NCI-H82 treated with DMSO at 0.1 percent for 48 hours (cell line): ENCODE data around the gene PXDN.
"Not testable (repeated sequence)": the region's sequence is repeated elsewhere in the genome, so short reads cannot be mapped to it uniquely, and the experiment has no call there.

Experiments used
- DNase-seq: peaks from one replicate; lab custom pipeline; 2025; ENCODE audit not compliant: unreplicated experiment; lab: John Stamatoyannopoulos, UW

Gene PXDN

DNA sequence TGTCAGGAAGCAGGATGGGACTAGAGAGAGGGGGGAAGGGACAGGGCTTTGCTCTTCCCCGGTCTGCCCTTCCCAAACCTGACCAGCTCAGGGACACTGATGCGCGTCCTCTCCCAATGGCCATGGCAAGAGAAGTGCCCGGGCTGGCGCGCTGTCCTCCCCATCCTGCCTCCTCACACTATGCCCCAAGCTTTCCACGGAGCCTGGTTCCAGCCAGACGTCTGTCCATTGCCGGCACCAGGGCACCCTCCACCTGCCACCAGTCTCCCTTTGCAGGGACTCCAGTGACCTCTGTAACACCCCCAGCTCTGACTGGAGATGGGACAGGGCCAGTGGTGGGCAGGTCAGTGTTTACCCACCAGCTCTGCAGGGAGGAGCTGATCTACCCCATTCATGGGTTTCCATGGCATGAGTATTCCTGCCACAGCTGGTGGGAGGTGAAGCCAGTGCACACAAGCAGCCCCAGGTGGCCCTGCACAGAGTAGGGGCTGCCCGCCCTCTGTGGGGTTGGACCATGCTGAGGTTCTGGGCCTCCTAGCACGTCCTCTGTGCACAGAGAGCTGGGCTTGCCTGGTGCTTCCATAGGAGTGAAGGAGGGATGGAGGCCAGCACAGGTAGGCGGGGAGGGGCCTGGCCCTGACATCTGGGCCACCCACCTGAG lies 109.5 kb downstream of the PXDN start:
- no peak for DNase-seq

DNA sequence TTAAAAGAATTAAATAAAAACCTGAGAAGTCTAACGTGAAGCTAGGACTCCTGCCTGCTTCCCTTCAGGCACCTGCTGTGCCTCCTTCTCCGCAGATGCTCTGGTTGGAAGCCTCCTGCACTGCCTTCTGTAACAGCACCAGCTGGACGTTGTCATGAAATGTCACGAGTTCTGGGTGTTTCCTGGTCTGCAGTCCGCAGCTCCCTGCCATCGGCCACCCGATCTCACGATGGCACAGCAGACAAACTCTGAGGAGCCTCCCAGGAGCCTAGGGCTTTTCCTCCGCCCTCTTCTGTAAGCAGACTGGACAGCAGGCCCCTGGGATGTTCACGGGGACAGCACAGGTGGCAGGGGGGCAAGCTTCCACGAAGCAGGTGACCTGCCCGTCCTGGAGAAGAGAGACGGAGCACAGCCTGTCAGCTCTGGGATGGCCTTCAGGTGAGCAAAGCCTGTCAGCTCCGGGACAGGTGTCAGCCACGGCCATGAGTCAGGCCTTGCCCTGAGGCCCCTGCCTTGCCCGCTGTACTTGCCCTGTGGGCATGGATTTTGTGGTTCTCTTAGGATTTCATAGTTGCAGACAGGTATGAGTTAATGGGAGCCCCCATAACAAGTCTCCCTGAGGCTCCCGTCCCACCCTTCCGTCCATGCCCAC lies 110.3 kb downstream of the PXDN start:
- no peak for DNase-seq

DNA sequence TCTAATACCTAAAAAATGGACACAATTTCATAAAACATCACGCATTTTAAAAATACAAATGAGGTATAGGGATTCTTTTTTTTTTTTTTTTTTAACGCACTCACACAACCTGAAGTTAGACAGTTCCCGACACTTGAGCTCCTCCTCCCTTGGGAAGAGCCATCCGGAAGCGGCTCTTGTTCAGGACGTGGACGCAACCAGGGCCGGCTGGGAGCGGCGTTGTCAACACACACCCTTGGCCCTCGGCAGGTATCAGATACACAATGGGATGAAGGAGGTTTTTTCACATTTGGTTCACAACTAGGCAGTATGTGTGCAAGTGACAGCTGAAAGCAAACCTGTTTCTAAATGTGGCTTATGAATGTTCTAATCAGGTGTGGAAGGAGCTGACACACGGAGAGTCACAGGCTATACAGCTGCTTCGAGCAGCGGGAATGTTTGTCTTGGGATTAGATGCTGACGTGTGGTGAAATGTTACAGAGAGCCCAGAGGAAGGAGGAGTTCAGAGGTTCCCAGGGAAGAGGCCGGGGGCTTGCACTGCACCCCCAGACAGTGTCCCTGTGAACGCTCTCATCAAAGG lies 111.1 kb downstream of the PXDN start:
- no peak for DNase-seq

GRCh38 chr2:1632510-1632909 lies 111.8 kb downstream of the PXDN start:
- DNase-seq = no peak

DNA sequence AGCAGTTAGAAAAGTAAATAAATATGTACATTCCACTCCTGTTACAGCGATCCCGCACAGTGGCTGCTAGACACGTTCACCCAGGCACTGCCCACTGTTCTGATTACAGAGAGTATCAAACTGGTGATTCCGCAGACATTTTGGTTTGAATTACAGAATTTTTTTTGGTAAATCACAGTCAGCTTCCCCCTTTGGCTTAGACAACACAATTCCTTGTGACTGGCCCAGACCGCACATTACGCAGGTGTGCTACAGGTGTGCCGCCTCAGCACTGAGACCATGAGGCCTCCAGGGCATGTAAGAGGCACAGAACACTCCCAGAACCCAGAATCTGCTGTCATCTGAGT lies 112.3 kb downstream of the PXDN start:
- DNase-seq = no peak

DNA sequence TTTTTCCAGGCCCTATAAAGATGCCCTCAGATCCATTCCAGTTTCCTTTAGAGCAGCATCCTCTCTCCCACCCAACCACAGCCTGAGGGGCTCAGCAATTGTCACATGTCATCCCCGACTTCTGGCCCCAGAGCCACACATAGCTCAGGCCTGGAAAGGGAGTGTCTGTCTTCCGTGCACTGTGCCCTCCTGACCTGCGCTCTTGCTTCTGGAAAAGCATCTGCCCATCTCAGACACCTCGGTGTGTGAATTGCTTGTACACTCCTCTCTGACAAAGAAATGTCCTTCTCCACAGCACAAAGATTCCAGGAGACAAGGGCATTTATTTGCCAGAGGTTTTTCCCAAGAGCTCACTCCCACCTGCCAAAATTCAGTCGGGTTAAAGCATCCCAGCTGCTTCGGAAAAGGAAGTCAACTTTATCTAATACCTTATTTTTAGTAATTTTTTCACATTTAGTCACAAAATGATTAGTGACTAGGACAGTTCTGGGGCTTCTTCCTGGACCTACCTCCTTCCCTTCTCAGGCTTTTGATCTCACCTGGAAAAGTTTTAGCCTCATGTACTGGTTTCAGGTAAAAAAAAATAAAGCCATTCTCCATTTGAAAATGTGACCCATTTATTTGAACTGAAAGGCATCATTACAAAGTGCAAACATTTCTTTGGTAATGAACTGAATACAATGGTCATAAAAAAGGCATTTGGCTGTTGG lies 112.9 kb downstream of the PXDN start:
- DNase-seq = no peak

GRCh38 chr2:1628893-1629292 lies 115.4 kb downstream of the PXDN start:
- DNase-seq = no peak

GRCh38 chr2:1627628-1628381 lies 116.5 kb downstream of the PXDN start:
- DNase-seq = no peak

DNA sequence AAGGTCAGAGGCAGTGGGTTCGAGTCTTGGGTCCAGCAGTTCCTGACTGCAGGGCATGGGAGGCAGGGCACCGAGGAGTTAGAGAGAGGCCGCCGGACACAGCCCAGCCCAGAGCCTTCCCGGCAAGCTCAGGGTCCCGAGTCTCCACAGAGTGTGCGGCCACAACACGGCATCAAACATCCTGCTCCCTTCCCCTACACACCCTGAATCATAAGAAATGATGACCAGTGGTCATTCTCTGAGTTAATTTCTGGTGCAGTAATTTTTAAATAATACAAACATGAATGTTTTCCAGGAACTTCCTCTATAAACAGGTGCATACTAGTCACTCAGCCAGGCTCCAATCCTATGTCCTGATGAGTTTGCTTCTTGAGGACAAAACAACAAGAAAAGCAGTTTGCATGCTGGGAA lies 118.0 kb downstream of the PXDN start:
- no peak for DNase-seq

DNA sequence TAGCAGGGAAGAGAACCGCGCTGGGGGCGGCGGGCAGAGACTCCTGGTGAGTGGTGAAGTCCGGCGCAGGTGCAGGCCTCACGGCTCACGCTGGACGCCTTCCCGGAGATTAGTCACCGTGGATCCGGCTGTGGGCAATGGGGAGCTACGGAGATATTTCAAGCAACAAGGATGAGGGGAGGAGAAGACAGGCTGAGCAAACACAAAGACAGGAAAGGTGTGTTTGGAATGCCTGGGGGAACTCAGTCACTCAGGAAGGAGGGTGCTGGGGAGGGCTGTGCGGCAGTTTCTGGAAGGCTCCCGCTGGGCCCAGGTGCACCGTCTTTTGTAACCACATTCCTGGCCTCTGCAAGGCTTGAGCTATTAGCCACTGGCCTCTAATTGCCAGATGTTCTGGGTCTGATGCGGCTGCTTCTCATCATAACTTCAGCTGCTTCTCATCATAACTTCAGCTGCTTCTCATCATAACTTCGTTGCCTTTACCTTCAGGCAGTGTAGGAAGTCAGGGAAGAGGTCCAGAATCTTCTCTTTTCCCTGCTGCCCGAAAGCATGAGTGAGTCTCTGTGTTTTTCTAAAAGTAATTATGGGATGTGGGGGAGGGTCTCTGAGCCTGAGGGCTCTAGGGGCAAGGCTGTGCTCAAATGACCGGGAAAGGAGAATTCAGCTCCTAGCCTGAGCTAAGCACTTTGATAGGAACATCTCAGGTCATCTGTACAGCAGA lies 118.9 kb downstream of the PXDN start:
- DNase-seq = no peak

DNA sequence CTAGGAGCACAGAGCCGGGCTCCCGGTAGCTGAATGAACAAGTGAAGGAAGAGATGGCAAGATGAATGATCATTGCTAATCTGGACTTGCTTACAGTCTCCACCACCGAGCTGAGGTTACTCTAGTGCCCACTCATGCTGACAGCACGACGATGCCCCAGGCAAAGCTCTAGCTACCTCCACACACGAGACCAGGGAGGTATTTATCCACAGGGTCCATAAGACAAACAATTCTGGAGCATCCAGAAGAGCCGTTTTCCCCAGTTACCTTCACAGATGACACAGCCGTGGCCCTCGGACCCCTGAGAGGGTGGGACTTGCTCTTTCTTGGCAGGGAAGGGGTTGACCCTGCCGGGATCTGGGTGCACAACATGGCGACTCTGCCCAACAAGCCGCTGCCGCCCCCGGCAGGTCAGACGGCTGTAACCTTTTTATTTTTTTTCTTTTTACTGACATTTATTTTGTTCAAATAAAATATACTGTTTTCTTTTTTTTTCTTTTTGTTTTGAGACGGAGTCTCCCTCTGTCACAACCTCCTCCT lies 120.3 kb downstream of the PXDN start:
- DNase-seq = no peak

DNA sequence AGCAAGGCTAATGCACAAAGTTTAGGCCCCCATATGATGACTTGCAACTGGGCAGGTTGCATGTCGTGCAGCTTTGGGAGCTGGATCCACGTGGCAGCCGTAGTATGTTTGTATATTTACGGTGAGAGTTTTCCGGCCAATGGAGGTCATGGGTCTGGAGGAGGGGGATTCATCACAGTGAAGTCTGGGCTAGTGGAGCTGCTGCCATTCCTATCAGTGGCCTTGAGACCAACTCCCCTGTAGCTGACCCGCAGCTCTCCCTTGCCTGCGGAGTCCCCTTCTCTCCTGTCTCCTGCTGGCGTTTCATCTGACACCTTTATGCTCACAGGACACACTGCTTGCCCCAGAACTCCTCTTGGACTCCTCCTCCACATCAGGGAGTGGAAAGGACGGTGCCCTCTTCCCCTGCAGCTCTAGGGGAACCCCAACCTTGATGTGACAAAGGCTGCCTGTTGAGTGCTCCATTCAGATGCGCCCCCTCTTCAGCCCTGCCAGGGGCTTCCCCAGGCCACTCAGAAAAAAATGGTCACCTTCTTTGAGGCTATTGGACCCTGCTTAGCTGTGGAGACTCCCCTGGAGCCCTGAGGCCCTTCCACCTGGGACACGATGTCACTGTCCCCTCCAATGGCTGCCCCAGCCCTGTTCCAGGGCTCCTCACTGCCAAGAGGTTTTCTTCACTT lies 121.7 kb downstream of the PXDN start:
- no peak for DNase-seq

DNA sequence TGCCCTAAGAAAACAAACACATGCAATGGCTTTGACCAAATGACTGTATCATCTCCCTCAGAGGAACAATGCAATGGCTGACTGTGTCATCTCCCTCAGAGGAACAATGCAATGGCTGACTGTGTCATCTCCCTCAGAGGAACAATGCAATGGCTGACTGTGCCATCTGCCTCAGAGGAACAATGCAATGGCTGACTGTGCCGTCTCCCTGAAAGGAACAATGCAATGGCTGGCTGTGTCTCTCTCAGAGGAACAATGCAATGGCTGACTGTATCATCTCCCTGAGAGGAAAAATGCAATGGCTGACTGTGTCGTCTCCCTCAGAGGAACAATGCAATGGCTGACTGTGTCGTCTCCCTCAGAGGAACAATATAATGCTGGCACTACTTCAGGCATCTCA lies 122.3 kb downstream of the PXDN start:
- DNase-seq = not testable (repeated sequence)

DNA sequence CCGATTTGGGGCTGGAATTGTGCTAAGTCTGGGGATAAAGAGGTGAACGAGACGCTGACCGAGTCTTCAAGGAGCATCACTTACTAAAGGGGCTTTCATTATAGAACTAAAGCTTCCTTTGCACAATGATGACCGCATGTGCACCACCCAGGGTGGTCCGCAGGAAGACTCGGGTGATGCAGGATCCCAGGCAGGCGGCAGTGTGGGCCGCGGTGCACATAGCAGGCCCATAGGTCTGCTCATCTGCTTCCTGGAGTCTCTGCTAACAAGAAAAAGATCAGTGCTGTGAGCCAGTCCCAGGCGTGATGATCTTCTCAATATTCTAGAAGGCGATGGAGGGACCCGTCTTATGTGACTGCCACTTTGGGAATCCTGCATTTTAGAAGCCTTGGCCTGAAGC lies 122.8 kb downstream of the PXDN start:
- no peak for DNase-seq

DNA sequence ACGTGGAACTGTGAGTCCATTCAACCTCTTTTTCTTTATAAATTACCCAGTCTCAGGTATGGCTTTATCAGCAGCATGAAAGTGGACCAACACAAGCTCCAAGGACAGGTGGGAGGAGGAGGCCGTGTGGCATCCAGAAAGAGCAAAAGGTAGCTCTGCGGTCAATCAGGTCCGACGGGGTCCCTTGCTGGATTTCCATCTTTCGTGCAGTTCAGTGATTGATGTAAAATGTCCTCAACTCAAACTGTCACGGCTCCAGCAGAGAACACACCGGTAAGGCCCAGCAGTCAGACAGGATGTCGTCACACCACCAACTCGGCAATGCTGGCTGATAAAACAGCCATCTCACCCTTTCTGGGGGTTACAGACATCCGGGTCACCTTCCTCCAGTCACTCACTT lies 123.3 kb downstream of the PXDN start:
- no peak for DNase-seq

DNA sequence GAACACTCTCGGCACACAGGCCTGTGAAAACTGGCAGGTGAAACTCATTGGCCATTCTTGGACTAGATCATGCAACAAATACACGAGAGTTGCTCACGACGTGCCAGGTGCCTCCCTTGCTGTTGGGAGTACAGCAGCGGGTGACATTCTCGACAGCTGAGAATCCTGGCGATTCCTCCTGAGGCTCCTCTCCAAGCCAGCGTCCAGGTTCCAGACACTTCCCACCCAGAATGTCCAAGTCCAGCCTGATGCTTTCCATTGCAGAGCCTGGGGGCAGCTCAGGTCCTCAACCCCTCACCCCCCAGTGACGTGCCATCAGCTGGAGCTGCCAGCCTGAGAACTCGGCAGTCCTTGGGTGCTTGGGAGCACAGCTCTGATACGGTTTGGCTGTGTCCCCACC lies 124.2 kb downstream of the PXDN start:
- no peak for DNase-seq

GRCh38 chr2:1619556-1619955 lies 124.8 kb downstream of the PXDN start:
- DNase-seq = no peak

DNA sequence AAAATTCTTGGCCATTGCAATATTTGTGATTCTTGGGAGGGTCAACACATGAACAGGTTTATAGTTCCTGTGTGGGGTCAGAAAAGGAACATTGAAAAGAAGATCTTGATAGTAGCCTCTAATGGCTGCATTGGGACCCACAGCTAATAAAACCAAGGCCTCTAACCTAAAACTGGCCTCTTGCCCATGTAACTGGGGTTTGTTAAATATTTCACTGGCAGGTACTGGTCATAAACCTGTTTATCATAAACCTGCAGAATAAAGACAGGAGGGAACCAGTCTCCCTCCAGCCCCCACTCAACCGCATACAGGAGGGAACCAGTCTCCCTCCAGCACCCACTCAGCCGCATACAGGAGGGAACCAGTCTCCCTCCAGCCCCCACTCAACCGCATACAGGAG lies 125.3 kb downstream of the PXDN start:
- no peak for DNase-seq

DNA sequence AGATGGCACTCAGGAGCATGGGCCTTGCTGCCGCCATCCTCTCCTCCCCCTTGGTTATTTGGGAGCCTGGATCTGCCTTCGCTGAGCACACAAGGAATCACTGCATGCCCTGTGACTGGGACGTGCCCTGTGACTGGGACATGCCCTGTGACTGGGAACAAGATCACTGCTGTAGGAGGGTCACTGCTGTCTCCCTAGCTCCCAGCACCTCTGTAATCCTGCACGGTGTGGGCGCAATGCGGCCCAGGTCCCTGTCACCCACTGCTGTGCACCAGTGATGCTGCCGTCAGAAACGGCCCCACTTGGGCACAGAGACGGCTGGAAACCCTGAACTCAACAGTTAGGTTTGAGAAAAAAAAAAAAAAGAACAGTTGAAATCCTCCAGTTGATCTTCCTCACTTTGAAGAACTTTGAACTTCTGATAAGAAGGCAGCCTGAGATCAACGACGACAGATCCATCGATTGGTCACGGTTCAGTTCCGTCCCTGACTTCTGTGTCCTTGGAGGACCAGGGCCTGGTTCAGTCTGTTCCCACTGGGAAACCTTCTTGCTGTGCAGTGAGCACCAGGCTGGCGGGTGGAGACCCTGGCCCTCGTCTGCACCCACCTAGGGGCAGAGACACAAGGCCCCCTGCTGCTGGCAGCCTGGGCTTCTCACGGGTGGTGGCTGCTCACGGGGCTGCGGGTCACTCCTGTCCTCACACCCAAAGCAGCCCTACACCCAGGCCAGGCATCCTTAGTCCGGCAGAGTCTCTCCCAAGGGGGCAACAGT lies 125.9 kb downstream of the PXDN start:
- no peak for DNase-seq
